ENCODE data around the gene NFXL1. TPM values are rescaled to one million over a fixed set of nuclear protein-coding genes. Genes with fewer than 3 reads are reported as not detected.

NFXL1 gene
- total RNA-seq, 1 donor from 2014 or later: 13.0 TPM

DNA sequence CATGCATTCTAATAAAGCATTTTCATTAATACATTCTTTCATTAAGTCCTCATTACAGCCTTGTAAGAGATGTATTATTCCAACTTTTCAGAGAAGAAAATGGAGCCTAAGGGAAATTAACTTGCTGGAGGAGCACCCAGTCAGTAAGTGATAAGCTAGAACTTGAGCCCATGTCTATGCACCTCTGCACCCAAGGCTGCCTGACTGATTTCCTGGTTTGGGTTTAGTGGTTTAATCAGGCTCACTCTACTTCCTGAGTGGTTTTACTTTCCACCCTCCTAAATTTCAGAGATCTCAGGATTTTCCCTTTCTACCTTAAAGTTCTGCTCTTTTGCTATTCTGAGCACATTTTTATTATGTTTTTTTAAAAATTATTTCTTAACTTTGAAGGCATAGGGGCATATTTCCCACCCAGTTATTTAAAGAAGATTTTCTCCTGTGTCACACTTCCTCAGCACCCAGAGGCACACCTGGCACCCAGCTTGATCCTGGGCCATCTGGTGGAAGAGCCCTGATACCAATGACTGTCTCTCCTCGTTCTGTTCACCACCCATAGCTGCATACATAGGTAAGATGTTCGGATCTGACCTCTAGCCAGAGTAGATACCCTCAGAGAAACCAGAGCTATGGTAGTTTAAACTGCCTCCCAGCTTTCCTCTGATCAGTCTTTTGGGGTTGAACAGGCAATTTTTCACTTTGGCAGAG lies 86.9 kb downstream of the NFXL1 start:
- FAIRE-seq: no peak
- no peak for DNase-seq (ENCODE audit: low read depth)
- Histone ChIP-seq H3K79me2 (ENCODE audit: insufficient read depth, low read length) (no peaks in the 10 kb centered on the region), H3K36me3 (ENCODE audit: insufficient read depth, low read length) (no peaks in the 10 kb centered on the region), H4K20me1 (ENCODE audit: insufficient read depth, low read length) (no peaks in the 10 kb centered on the region), H3K9ac (ENCODE audit: low read length) (no peak overlapping the region), H3K9me3 (ENCODE audit: insufficient read depth, low read depth, low read length) (no peaks in the 10 kb centered on the region), H3K4me2 (ENCODE audit: low read length) (no peak overlapping the region), H2AFZ (ENCODE audit: low read depth, low read length) (no peak overlapping the region), H3K4me1 (ENCODE audit: insufficient read depth, low read length) (no peaks in the 10 kb centered on the region), H3K27me3 (ENCODE audit: insufficient read depth, low read length) (no peaks in the 10 kb centered on the region), H3K27ac (ENCODE audit: low read depth, low read length) (no peak overlapping the region), H3K4me3 (ENCODE audit: insufficient read depth, low read depth, low read length) (no peak overlapping the region)
- no peak for TF ChIP-seq EZH2 (IDR thresholded peaks at IDR 0.05; ENCODE audit: insufficient read depth, low read length)
- TF ChIP-seq, protein P1, sequence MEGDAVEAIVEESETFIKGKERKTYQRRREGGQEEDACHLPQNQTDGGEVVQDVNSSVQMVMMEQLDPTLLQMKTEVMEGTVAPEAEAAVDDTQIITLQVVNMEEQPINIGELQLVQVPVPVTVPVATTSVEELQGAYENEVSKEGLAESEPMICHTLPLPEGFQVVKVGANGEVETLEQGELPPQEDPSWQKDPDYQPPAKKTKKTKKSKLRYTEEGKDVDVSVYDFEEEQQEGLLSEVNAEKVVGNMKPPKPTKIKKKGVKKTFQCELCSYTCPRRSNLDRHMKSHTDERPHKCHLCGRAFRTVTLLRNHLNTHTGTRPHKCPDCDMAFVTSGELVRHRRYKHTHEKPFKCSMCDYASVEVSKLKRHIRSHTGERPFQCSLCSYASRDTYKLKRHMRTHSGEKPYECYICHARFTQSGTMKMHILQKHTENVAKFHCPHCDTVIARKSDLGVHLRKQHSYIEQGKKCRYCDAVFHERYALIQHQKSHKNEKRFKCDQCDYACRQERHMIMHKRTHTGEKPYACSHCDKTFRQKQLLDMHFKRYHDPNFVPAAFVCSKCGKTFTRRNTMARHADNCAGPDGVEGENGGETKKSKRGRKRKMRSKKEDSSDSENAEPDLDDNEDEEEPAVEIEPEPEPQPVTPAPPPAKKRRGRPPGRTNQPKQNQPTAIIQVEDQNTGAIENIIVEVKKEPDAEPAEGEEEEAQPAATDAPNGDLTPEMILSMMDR (IDR thresholded peaks at IDR 0.05; ENCODE audit: insufficient read depth, low read depth, low read length): no peak
- Mint-ChIP-seq H3K27me3 (ENCODE audit: low read depth, unreplicated experiment) (peaks cover 2% of the 10 kb centered on the region), H3K4me3 (ENCODE audit: unreplicated experiment) (no peak overlapping the region), H3K4me1 (ENCODE audit: low read depth, unreplicated experiment) (peaks cover 5% of the 10 kb centered on the region), H3K27ac (ENCODE audit: unreplicated experiment) (no peak overlapping the region), H3K9me3 (ENCODE audit: unreplicated experiment) (peaks cover 2% of the 10 kb centered on the region), H3K36me3 (ENCODE audit: low read depth, unreplicated experiment) (no peaks in the 10 kb centered on the region)

DNA sequence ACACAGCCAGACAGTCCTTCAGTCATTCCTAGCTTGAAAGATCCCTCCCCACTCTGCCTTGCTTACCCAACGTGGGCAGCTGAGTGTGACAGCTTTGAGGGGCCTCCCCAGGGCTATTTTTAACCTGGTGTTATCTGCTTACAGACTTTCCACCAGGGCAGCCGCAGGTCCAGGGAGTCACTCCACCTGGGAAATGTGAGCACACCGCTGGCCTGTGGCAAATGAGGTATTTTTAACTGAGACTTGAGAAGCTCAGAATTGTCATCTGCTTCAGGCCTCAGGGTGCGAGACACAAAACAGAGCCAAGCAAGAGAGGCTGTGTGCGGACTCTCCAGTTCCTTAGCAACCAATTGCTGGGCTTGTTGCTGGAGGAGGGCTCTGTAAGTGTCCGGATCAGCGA lies 89.5 kb downstream of the NFXL1 start:
- no peak overlapping the region for H2AFZ ChIP-seq (ENCODE audit: low read depth, low read length)
- FAIRE-seq (no peak), DNase-seq (ENCODE audit: low read depth) (no peak)
- no peaks in the 10 kb centered on the region for H3K36me3 Mint-ChIP-seq (ENCODE audit: low read depth, unreplicated experiment)
- no peaks in the 10 kb centered on the region for H3K36me3 ChIP-seq (ENCODE audit: insufficient read depth, low read length)
- no peak overlapping the region for H3K4me3 Mint-ChIP-seq (ENCODE audit: unreplicated experiment)
- peaks cover 2% of the 10 kb centered on the region for H3K27me3 Mint-ChIP-seq (ENCODE audit: low read depth, unreplicated experiment)
- no peaks in the 10 kb centered on the region for H4K20me1 ChIP-seq (ENCODE audit: insufficient read depth, low read length)
- no peaks in the 10 kb centered on the region for H3K9me3 ChIP-seq (ENCODE audit: insufficient read depth, low read depth, low read length)
- H3K4me3 ChIP-seq (ENCODE audit: insufficient read depth, low read depth, low read length): no peak overlapping the region
- H3K27me3 ChIP-seq (ENCODE audit: insufficient read depth, low read length): no peaks in the 10 kb centered on the region
- no peaks in the 10 kb centered on the region for H3K4me1 ChIP-seq (ENCODE audit: insufficient read depth, low read length)
- H3K9me3 Mint-ChIP-seq (ENCODE audit: unreplicated experiment): no peaks in the 10 kb centered on the region
- no peak overlapping the region for H3K27ac ChIP-seq (ENCODE audit: low read depth, low read length)
- TF ChIP-seq, protein P1 (IDR thresholded peaks at IDR 0.05; ENCODE audit: insufficient read depth, low read depth, low read length): no peak
- TF ChIP-seq EZH2 (IDR thresholded peaks at IDR 0.05; ENCODE audit: insufficient read depth, low read length): no peak
- no peak overlapping the region for H3K27ac Mint-ChIP-seq (ENCODE audit: unreplicated experiment)
- no peak overlapping the region for H3K4me2 ChIP-seq (ENCODE audit: low read length)
- H3K4me1 Mint-ChIP-seq (ENCODE audit: low read depth, unreplicated experiment): peaks cover 5% of the 10 kb centered on the region
- H3K9ac ChIP-seq (ENCODE audit: low read length): no peak overlapping the region
- H3K79me2 ChIP-seq (ENCODE audit: insufficient read depth, low read length): no peaks in the 10 kb centered on the region

DNA sequence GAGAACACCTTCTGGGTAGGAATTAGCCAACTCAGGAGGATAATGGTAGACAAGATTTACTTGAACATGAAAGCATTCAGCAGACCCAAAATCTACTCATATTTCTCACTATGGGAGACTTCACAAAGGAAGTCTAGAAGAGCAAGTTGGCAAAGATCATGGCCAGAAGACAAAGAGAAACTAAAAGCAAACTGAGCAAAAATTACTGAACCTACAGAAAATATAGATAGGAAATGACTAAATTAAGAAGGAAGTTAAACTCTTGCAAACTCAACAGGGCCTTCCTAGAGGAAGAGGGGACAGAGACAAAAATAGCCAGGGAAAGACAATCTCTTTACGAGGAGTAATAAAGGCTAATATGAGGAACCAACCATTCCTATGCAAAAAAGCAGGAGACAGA lies 95.2 kb downstream of the NFXL1 start:
- FAIRE-seq: no peak

More for the DNA sequence above, 95.2 kb downstream of the NFXL1 start:
- Mint-ChIP-seq H3K27me3 (ENCODE audit: low read depth, unreplicated experiment) (no peaks in the 10 kb centered on the region), H3K36me3 (ENCODE audit: low read depth, unreplicated experiment) (no peaks in the 10 kb centered on the region), H3K4me3 (ENCODE audit: unreplicated experiment) (no peak overlapping the region), H3K4me1 (ENCODE audit: low read depth, unreplicated experiment) (peaks cover 2% of the 10 kb centered on the region), H3K27ac (ENCODE audit: unreplicated experiment) (no peak overlapping the region), H3K9me3 (ENCODE audit: unreplicated experiment) (peaks cover 3% of the 10 kb centered on the region)
- H3K27me3 ChIP-seq (ENCODE audit: insufficient read depth, low read length): no peaks in the 10 kb centered on the region
- H3K4me3 ChIP-seq (ENCODE audit: insufficient read depth, low read depth, low read length): no peak overlapping the region
- H2AFZ ChIP-seq (ENCODE audit: low read depth, low read length): no peak overlapping the region
- H4K20me1 ChIP-seq (ENCODE audit: insufficient read depth, low read length): no peaks in the 10 kb centered on the region
- no peaks in the 10 kb centered on the region for H3K9me3 ChIP-seq (ENCODE audit: insufficient read depth, low read depth, low read length)
- H3K27ac ChIP-seq (ENCODE audit: low read depth, low read length): no peak overlapping the region
- H3K9ac ChIP-seq (ENCODE audit: low read length): no peak overlapping the region
- H3K79me2 ChIP-seq (ENCODE audit: insufficient read depth, low read length): no peaks in the 10 kb centered on the region
- TF ChIP-seq EZH2 (IDR thresholded peaks at IDR 0.05; ENCODE audit: insufficient read depth, low read length): no peak
- TF ChIP-seq, protein P1 (IDR thresholded peaks at IDR 0.05; ENCODE audit: insufficient read depth, low read depth, low read length): no peak
- H3K4me2 ChIP-seq (ENCODE audit: low read length): no peak overlapping the region
- no peaks in the 10 kb centered on the region for H3K4me1 ChIP-seq (ENCODE audit: insufficient read depth, low read length)
- H3K36me3 ChIP-seq (ENCODE audit: insufficient read depth, low read length): no peaks in the 10 kb centered on the region
- DNase-seq (ENCODE audit: low read depth): no peak
